HFF-Myc (cell line): ENCODE results near the gene ZNF654.

Source experiments
- DNase-seq: peaks from one replicate; pipeline ENCODE4 v3.0.0-alpha.2; 2011; ENCODE audit warnings: low read depth; ENCODE audit errors: extremely low read depth
- H3K4me3 ChIP-seq: replicated peaks from 2 replicates; pipeline ENCODE4 v1.5.1; 2011; ENCODE audit warnings: low read depth, mild to moderate bottlenecking, control low read depth, low read length
- TF ChIP-seq, protein P1 (sequence below): IDR thresholded peaks from 2 replicates; pipeline ENCODE4 v1.5.1; 2012; ENCODE audit warnings: mild to moderate bottlenecking, low read depth, low read length, control low read depth; ENCODE audit errors: missing control alignments

ZNF654 gene

DNA sequence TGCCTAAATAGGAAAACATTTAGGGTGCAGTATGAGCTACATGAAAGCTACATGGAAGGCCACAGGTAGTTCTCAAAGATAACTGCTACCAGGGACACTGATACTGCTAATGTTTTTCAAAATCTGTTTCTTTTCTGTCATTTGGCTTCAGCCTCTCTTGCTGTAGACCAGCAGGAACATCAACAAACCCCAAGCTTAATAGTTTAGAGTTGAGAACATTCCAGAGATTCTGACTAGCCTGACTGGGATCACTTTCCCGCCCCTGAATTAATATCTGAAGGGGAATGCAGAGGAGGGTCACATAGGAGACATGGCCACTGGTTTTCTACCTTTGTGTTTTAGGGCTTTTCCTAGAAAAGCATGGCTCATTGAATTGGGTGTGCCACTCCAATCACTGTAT lies 73.8 kb downstream of the ZNF654 start:
- TF ChIP-seq, protein P1, sequence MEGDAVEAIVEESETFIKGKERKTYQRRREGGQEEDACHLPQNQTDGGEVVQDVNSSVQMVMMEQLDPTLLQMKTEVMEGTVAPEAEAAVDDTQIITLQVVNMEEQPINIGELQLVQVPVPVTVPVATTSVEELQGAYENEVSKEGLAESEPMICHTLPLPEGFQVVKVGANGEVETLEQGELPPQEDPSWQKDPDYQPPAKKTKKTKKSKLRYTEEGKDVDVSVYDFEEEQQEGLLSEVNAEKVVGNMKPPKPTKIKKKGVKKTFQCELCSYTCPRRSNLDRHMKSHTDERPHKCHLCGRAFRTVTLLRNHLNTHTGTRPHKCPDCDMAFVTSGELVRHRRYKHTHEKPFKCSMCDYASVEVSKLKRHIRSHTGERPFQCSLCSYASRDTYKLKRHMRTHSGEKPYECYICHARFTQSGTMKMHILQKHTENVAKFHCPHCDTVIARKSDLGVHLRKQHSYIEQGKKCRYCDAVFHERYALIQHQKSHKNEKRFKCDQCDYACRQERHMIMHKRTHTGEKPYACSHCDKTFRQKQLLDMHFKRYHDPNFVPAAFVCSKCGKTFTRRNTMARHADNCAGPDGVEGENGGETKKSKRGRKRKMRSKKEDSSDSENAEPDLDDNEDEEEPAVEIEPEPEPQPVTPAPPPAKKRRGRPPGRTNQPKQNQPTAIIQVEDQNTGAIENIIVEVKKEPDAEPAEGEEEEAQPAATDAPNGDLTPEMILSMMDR, result no peak
- no peak overlapping the region for H3K4me3 ChIP-seq
- DNase-seq, result no peak

DNA sequence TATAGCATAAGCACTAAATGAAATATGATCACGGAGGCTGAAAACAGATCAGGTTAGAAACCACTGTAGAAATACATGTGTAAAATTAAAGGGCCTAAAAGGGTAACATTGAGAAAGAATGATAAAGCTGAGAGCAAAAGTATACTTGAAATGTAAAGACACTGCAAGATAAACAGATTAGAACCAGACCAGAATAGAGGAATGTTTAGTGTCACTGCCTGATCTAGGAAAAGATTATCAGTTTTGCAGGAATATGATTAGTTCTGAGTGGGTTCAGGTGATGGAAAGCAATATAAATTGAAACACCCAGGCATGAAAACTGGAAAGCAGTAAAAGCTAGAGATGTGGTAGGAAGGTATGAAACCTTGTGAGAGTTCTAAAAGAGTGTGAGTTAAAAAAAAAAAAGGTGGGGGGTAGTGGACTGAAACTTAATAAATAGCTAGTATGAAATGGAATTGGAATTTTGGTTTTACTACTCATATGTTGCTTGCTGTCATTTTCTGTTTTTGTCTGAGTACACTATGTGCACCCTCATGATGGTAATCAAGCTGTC lies 74.7 kb downstream of the ZNF654 start:
- no peak for DNase-seq
- TF ChIP-seq, protein P1, result no peak
- no peak overlapping the region for H3K4me3 ChIP-seq

DNA sequence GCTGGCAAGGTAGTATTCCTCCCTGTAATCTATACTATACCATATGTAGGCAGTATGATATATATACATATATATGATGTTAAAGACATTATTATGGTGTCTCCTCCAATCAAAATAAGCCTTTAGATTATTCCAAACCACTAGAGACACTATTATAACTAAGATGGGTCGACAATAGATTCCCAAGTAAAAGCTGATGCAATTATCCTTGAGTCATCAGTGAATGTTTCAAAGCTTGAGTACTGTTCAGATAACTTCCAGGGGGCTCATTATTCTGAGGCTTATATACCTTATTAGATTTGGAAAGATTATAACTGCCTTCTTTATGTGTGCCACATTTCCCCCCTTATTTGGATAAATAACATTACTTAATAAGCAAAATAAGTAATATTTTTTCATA lies 78.8 kb downstream of the ZNF654 start:
- H3K4me3 ChIP-seq, result no peak overlapping the region
- TF ChIP-seq, protein P1, result no peak
- DNase-seq, result no peak

DNA sequence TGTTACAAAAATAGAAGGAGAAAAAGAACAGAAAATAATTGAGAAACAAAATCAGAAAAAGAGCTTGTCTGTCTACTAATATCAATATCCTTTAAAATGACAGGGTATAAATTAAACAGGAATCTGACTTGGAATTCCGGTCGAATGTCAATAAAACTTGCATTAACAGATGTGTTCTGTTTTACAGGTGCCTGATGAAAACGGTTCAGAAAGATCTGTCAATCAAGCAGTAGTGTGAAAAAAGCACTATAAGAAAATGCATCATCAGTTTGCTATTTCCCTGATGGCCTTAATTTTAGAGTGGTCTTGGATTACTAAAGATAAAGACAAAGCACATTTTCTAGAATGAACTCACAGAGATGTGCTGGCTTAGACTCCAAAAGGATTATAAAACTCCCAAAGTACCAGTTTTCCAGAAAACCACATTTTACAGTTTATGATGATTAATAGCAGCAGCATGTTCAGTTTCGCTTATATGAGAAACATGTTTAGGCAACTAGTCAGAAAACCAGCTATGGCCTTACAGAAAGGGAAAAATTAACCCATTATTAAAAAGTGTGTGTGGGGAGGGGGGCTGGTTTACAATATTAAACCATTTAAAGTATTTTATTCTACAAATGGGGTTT lies 82.5 kb downstream of the ZNF654 start:
- H3K4me3 ChIP-seq, result no peak overlapping the region
- DNase-seq, result peak; percentile 61
- TF ChIP-seq, protein P1, result no peak

DNA sequence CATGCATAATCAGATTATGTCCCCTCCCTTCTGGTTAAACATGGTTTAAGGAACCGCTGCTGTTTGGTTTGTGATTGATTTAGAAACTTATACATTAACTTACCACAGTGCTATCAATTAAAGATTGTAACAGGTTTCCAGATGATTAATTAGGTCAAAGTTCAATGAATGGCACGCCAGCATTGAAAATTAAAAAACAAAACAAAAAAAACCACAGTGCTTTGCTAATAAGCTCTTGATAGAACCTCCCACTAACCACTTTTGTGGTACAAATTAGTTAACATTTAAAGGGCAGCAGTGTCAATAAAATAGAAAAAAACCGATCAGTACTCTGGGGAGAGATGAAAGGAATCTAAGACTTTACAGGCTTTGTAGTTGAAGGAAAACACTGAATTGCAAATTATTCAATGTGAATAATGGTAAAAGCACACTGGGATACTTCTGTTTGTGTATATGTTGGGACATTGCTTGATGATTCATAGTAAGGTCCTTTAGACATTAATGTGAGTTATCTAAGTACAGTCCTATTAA lies 83.1 kb downstream of the ZNF654 start:
- DNase-seq, result no peak
- H3K4me3 ChIP-seq, result no peak overlapping the region
- TF ChIP-seq, protein P1, result no peak

DNA sequence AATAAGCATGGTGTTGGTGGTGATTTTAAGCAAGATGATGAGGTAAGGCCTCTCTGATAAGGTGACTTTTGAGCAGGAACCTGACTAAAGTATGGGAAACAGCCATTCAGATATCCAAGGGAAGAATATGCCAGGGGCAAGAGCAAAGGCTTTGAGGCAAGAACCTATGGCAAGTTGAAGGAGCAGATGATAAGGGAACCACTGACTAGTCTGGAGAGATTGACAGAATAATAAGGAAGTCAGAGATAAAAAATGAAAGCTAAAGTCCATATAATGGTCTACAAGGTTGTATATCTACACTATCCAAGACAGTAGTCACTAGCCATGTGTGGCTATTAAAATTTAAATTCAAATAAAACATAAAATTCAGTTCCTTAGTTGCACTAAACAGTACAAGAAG lies 88.2 kb downstream of the ZNF654 start:
- TF ChIP-seq, protein P1, result no peak
- no peak for DNase-seq
- H3K4me3 ChIP-seq, result no peak overlapping the region

DNA sequence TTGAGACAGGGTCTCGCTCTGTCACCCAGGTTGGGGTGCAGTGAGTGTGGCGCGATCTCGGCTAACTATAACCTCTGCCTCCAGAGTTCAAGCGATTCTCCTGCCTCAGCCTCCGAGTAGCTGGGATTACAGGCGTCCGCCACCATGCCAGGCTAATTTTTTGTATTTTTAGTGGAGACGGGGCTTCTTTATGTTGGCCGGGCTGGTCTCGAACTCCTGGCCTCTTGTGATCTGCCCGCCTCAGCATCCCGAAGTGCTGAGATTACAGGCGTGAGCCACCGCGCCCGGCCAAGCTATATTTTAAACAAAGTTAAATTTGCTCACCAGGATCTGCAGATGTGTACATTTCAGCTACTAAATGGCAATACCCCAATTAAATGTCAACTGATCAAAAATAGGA lies 89.6 kb downstream of the ZNF654 start:
- peak overlapping the region; percentile 87 for H3K4me3 ChIP-seq
- no peak for DNase-seq
- TF ChIP-seq, protein P1, result no peak
